ENCODE measurements around the gene POLK. TPM values are rescaled to one million over a fixed set of nuclear protein-coding genes. Genes with fewer than 3 reads are reported as not detected.

Gene POLK
- total RNA-seq, 2 experiments from 2014 or later: 16.0 to 29.5 TPM

DNA sequence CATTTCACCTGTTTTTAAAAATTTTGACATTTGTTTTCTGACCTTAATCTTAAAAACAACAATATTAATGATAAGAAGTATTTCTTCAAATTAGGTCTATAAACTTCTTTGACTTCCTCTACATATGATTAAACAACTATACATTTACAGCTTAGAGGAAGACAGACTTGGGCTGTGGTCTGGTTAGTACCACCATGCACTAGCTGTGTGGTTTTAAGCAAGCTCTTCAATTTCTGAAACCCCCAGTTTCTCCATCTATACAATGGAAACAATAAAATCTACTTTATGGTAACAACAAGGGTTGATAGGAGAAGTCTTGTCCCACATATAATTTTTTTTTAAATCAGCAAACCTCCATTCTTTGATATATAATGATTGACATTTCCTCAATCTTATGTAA is 115.3 kb downstream of the POLK start:
- Histone ChIP-seq H3K4me3 (ENCODE audit: low read depth, low read length, poor library complexity, severe bottlenecking) (no peak overlapping the region), H3K27ac (ENCODE audit: low read depth, low read length, poor library complexity, severe bottlenecking) (no peak overlapping the region), H3K36me3 (ENCODE audit: insufficient read depth, low read length) (no peaks in the 10 kb centered on the region), H2AFZ (ENCODE audit: low read length) (no peak overlapping the region), H3K4me2 (ENCODE audit: low read length) (no peak overlapping the region), H3K79me2 (ENCODE audit: insufficient read depth, low read depth, low read length) (no peaks in the 10 kb centered on the region), H3K4me1 (ENCODE audit: insufficient read depth, low read length, poor library complexity, severe bottlenecking) (no peaks in the 10 kb centered on the region), H4K20me1 (ENCODE audit: insufficient read depth, low read length) (no peaks in the 10 kb centered on the region), H3K9me2 (ENCODE audit: insufficient read depth, low read length) (no peaks in the 10 kb centered on the region), H3K9me3 (ENCODE audit: low read length) (no peaks in the 10 kb centered on the region)
- ChIA-PET CTCF (ENCODE audit: unreplicated experiment) (no interaction called here), POLR2A (interaction anchor here (0.7 kb wide), 1 partner anchor 1072 kb away, joined by 4 read pairs; no protein-coding TSS in a partner anchor)
- no TSS peak for BruUV-seq (replicated peaks)
- TF ChIP-seq, protein P1, sequence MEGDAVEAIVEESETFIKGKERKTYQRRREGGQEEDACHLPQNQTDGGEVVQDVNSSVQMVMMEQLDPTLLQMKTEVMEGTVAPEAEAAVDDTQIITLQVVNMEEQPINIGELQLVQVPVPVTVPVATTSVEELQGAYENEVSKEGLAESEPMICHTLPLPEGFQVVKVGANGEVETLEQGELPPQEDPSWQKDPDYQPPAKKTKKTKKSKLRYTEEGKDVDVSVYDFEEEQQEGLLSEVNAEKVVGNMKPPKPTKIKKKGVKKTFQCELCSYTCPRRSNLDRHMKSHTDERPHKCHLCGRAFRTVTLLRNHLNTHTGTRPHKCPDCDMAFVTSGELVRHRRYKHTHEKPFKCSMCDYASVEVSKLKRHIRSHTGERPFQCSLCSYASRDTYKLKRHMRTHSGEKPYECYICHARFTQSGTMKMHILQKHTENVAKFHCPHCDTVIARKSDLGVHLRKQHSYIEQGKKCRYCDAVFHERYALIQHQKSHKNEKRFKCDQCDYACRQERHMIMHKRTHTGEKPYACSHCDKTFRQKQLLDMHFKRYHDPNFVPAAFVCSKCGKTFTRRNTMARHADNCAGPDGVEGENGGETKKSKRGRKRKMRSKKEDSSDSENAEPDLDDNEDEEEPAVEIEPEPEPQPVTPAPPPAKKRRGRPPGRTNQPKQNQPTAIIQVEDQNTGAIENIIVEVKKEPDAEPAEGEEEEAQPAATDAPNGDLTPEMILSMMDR (conservative IDR thresholded peaks at IDR 0.05; ENCODE audit: low read length): no peak
- no peak for DNase-seq (ENCODE audit: low spot score)
- intact Hi-C loops (cut with micrococcal nuclease; ENCODE audit: unreplicated experiment): no loop called here

GRCh38 chr5:75627801-75628200 is 116.1 kb downstream of the POLK start:
- Histone ChIP-seq H3K9me3 (ENCODE audit: low read length) (no peaks in the 10 kb centered on the region), H3K36me3 (ENCODE audit: insufficient read depth, low read length) (no peaks in the 10 kb centered on the region), H3K79me2 (ENCODE audit: insufficient read depth, low read depth, low read length) (no peaks in the 10 kb centered on the region), H3K4me3 (ENCODE audit: low read depth, low read length, poor library complexity, severe bottlenecking) (no peak overlapping the region), H2AFZ (ENCODE audit: low read length) (no peak overlapping the region), H4K20me1 (ENCODE audit: insufficient read depth, low read length) (no peaks in the 10 kb centered on the region), H3K4me2 (ENCODE audit: low read length) (no peak overlapping the region), H3K4me1 (ENCODE audit: insufficient read depth, low read length, poor library complexity, severe bottlenecking) (no peaks in the 10 kb centered on the region), H3K27ac (ENCODE audit: low read depth, low read length, poor library complexity, severe bottlenecking) (no peak overlapping the region), H3K9me2 (ENCODE audit: insufficient read depth, low read length) (no peaks in the 10 kb centered on the region)
- BruUV-seq (replicated peaks): no TSS peak
- intact Hi-C loops (cut with micrococcal nuclease; ENCODE audit: unreplicated experiment): no loop called here
- no peak for DNase-seq (ENCODE audit: low spot score)
- no peak for TF ChIP-seq EZH2phosphoT487 (IDR thresholded peaks at IDR 0.05; ENCODE audit: borderline replicate concordance, low read depth, low read length)
- TF ChIP-seq, protein P1 (conservative IDR thresholded peaks at IDR 0.05; ENCODE audit: low read length): no peak
- POLR2A ChIA-PET: interaction anchor here (0.6 kb wide), 1 partner anchor 397 kb away, joined by 3 read pairs; no protein-coding TSS in a partner anchor
- CTCF ChIA-PET (ENCODE audit: unreplicated experiment): no interaction called here

- Histone ChIP-seq H3K36me3 (ENCODE audit: insufficient read depth, low read length) (no peaks in the 10 kb centered on the region), H2AFZ (ENCODE audit: low read length) (no peak overlapping the region), H3K4me3 (ENCODE audit: low read depth, low read length, poor library complexity, severe bottlenecking) (no peak overlapping the region), H4K20me1 (ENCODE audit: insufficient read depth, low read length) (no peaks in the 10 kb centered on the region), H3K4me2 (ENCODE audit: low read length) (no peak overlapping the region), H3K79me2 (ENCODE audit: insufficient read depth, low read depth, low read length) (no peaks in the 10 kb centered on the region), H3K9me2 (ENCODE audit: insufficient read depth, low read length) (no peaks in the 10 kb centered on the region), H3K4me1 (ENCODE audit: insufficient read depth, low read length, poor library complexity, severe bottlenecking) (no peaks in the 10 kb centered on the region), H3K9me3 (ENCODE audit: low read length) (no peaks in the 10 kb centered on the region), H3K27ac (ENCODE audit: low read depth, low read length, poor library complexity, severe bottlenecking) (no peak overlapping the region)
- POLR2A ChIA-PET: interaction anchor here (0.9 kb wide), 1 partner anchor 8 kb away, joined by 3 read pairs; no protein-coding TSS in a partner anchor
- no peak for DNase-seq (ENCODE audit: low spot score)
- TF ChIP-seq, protein P1 (conservative IDR thresholded peaks at IDR 0.05; ENCODE audit: low read length): no peak
- TF ChIP-seq EZH2phosphoT487 (IDR thresholded peaks at IDR 0.05; ENCODE audit: borderline replicate concordance, low read depth, low read length): no peak
- no TSS peak for BruUV-seq (replicated peaks)
- CTCF ChIA-PET (ENCODE audit: unreplicated experiment): no interaction called here
- intact Hi-C loops (cut with micrococcal nuclease; ENCODE audit: unreplicated experiment): no loop called here
These were observed 119.2 kb downstream of the POLK start for GRCh38 chr5:75630875-75631274.
